HG03521 (cell line): ENCODE data around the gene SIX4.

Source experiments
- ATAC-seq: cut with Tn5 transposase; IDR thresholded peaks from one replicate; pipeline ENCODE4 v1.9.1; 2021; ENCODE audit warnings: mild to moderate bottlenecking, moderate library complexity; ENCODE audit not compliant: unreplicated experiment

Gene SIX4

GRCh38 chr14:60722357-60723115, 1.6 kb downstream of the SIX4 start:
- no peak for ATAC-seq

- ATAC-seq: no peak
These were observed 2.1 kb downstream of the SIX4 start for GRCh38 chr14:60722107-60722356.

- no peak for ATAC-seq
These were observed 2.6 kb downstream of the SIX4 start for GRCh38 chr14:60721326-60722106.

GRCh38 chr14:60720962-60721325, 3.2 kb downstream of the SIX4 start:
- ATAC-seq: no peak

- no peak for ATAC-seq
These were observed 3.8 kb downstream of the SIX4 start for GRCh38 chr14:60720391-60720790.

- no peak for ATAC-seq
These were observed 10.6 kb downstream of the SIX4 start for GRCh38 chr14:60713513-60713912.

- no peak for ATAC-seq
These were observed 13.7 kb downstream of the SIX4 start for GRCh38 chr14:60710494-60710893.

GRCh38 chr14:60707858-60708257, 16.3 kb downstream of the SIX4 start:
- ATAC-seq: no peak

- ATAC-seq: no peak
These were observed 19.1 kb downstream of the SIX4 start for GRCh38 chr14:60705100-60705499.

GRCh38 chr14:60700598-60700997, 23.6 kb downstream of the SIX4 start:
- ATAC-seq: no peak

- no peak for ATAC-seq
These were observed 28.8 kb downstream of the SIX4 start for GRCh38 chr14:60695327-60695726.

GRCh38 chr14:60691383-60692113, 32.6 kb downstream of the SIX4 start:
- ATAC-seq: no peak

- ATAC-seq: no peak
These were observed 37.3 kb downstream of the SIX4 start for GRCh38 chr14:60686865-60687264.

- ATAC-seq: no peak
These were observed 39.9 kb downstream of the SIX4 start for GRCh38 chr14:60684203-60684602.

GRCh38 chr14:60681271-60681670, 42.9 kb downstream of the SIX4 start:
- ATAC-seq: no peak

GRCh38 chr14:60680511-60680910, 43.6 kb downstream of the SIX4 start:
- ATAC-seq: no peak

- no peak for ATAC-seq
These were observed 44.4 kb downstream of the SIX4 start for GRCh38 chr14:60679566-60680258.

GRCh38 chr14:60677701-60678100, 46.5 kb downstream of the SIX4 start:
- ATAC-seq: no peak

GRCh38 chr14:60670989-60671388, 53.2 kb downstream of the SIX4 start:
- ATAC-seq: no peak

- no peak for ATAC-seq
These were observed 55.6 kb downstream of the SIX4 start for GRCh38 chr14:60668431-60669112.

- no peak for ATAC-seq
These were observed 59.0 kb downstream of the SIX4 start for GRCh38 chr14:60665177-60665550.
